Measurements from ENCODE around the gene PER3.

Gene PER3

DNA sequence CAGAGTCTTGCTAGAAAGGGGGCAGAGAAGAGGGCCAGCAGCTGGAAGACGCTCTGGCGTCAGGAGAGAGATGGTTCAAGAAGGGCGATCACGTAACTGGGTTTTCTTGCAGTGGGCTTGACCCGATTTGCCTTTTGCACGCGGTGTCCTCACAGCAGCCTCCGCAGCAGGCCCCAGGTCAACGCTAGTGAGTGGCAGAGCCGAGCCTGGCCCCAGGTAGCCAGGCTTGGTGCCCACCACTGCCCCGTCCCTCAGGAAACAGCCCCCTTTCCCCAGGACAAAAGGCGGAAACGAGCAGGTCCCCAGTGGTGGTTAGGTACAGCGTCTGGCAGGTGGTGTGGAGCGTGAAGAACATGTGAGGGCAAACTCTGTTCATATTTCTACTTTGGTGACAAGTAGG, 77.4 kb downstream of the PER3 start:
- H3K9ac ChIP-seq (ENCODE audit: low read length), result no peak overlapping the region
- H3K9me3 ChIP-seq (ENCODE audit: control insufficient read depth, low read depth, low read length), result no peaks in the 10 kb centered on the region
- no peak overlapping the region for H3K27ac ChIP-seq (ENCODE audit: low read length)
- no peak overlapping the region for H3K4me3 ChIP-seq (ENCODE audit: low read length)
- no peaks in the 10 kb centered on the region for H3K27me3 ChIP-seq (ENCODE audit: control insufficient read depth, insufficient read depth, low read length)
- H3K36me3 ChIP-seq (ENCODE audit: control insufficient read depth, low read depth, low read length), result no peaks in the 10 kb centered on the region
- H3K4me1 ChIP-seq (ENCODE audit: control insufficient read depth, low read depth, low read length), result no peaks in the 10 kb centered on the region

- H3K9ac ChIP-seq (ENCODE audit: low read length), result no peak overlapping the region
- H3K4me3 ChIP-seq (ENCODE audit: low read length), result no peak overlapping the region
- H3K27me3 ChIP-seq (ENCODE audit: control insufficient read depth, insufficient read depth, low read length), result no peaks in the 10 kb centered on the region
- H3K4me1 ChIP-seq (ENCODE audit: control insufficient read depth, low read depth, low read length), result no peaks in the 10 kb centered on the region
- no peak overlapping the region for H3K27ac ChIP-seq (ENCODE audit: low read length)
- no peaks in the 10 kb centered on the region for H3K9me3 ChIP-seq (ENCODE audit: control insufficient read depth, low read depth, low read length)
- H3K36me3 ChIP-seq (ENCODE audit: control insufficient read depth, low read depth, low read length), result no peaks in the 10 kb centered on the region
Observed at GRCh38 chr1:7862211-7863060, 78.3 kb downstream of the PER3 start.

GRCh38 chr1:7863756-7864328, 79.8 kb downstream of the PER3 start:
- H3K27me3 ChIP-seq (ENCODE audit: control insufficient read depth, insufficient read depth, low read length), result no peaks in the 10 kb centered on the region
- H3K36me3 ChIP-seq (ENCODE audit: control insufficient read depth, low read depth, low read length), result no peaks in the 10 kb centered on the region
- no peaks in the 10 kb centered on the region for H3K4me1 ChIP-seq (ENCODE audit: control insufficient read depth, low read depth, low read length)
- no peaks in the 10 kb centered on the region for H3K9me3 ChIP-seq (ENCODE audit: control insufficient read depth, low read depth, low read length)
- no peak overlapping the region for H3K4me3 ChIP-seq (ENCODE audit: low read length)
- H3K9ac ChIP-seq (ENCODE audit: low read length), result no peak overlapping the region
- no peak overlapping the region for H3K27ac ChIP-seq (ENCODE audit: low read length)

GRCh38 chr1:7865978-7866377, 81.9 kb downstream of the PER3 start:
- no peaks in the 10 kb centered on the region for H3K9me3 ChIP-seq (ENCODE audit: control insufficient read depth, low read depth, low read length)
- H3K9ac ChIP-seq (ENCODE audit: low read length), result no peak overlapping the region
- no peak overlapping the region for H3K27ac ChIP-seq (ENCODE audit: low read length)
- H3K4me1 ChIP-seq (ENCODE audit: control insufficient read depth, low read depth, low read length), result no peaks in the 10 kb centered on the region
- H3K36me3 ChIP-seq (ENCODE audit: control insufficient read depth, low read depth, low read length), result no peaks in the 10 kb centered on the region
- no peaks in the 10 kb centered on the region for H3K27me3 ChIP-seq (ENCODE audit: control insufficient read depth, insufficient read depth, low read length)
- H3K4me3 ChIP-seq (ENCODE audit: low read length), result no peak overlapping the region

- H3K36me3 ChIP-seq (ENCODE audit: control insufficient read depth, low read depth, low read length), result no peaks in the 10 kb centered on the region
- H3K27me3 ChIP-seq (ENCODE audit: control insufficient read depth, insufficient read depth, low read length), result no peaks in the 10 kb centered on the region
- no peak overlapping the region for H3K9ac ChIP-seq (ENCODE audit: low read length)
- H3K27ac ChIP-seq (ENCODE audit: low read length), result no peak overlapping the region
- H3K4me1 ChIP-seq (ENCODE audit: control insufficient read depth, low read depth, low read length), result no peaks in the 10 kb centered on the region
- H3K9me3 ChIP-seq (ENCODE audit: control insufficient read depth, low read depth, low read length), result no peaks in the 10 kb centered on the region
- no peak overlapping the region for H3K4me3 ChIP-seq (ENCODE audit: low read length)
Observed at GRCh38 chr1:7868070-7868780, 84.1 kb downstream of the PER3 start.

DNA sequence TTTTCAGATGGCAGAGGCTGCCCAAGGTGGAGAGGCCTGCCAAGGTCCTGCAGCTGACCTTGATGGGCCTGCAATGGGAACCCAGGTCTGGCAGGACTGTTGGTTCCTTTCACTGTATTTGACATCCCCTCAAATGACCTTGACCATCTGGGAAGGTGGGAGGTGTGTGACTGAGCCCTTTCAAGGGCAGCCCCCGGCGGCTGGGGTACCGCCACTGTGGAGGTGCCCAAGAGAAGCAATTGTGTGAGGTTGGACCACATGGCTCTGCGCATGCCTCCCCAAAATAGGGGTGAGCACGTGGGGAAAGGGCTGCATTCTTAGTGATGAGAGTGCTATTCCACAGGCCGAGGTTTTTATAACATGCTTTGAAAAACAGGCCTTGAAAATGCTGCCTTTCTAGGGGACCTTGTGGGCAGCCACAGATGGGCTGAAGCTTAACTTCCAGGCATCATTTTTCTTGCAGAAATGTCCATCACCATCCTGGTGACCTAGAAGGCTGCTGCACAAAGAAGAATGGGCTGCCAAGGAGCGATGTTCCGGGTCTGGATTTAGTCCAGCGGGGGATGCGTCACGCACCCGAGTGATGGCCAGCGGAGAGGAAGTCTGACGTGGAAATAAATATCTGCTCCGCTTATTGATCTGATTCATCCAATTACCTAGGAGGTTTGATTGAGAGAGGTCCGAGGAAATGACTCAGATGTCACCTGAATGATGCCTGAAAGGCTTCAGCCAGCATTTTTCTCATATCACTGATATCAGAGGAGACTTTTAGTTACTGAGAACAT, 85.2 kb downstream of the PER3 start:
- no peaks in the 10 kb centered on the region for H3K36me3 ChIP-seq (ENCODE audit: control insufficient read depth, low read depth, low read length)
- H3K4me3 ChIP-seq (ENCODE audit: low read length), result no peak overlapping the region
- H3K9ac ChIP-seq (ENCODE audit: low read length), result no peak overlapping the region
- no peaks in the 10 kb centered on the region for H3K4me1 ChIP-seq (ENCODE audit: control insufficient read depth, low read depth, low read length)
- H3K27ac ChIP-seq (ENCODE audit: low read length), result no peak overlapping the region
- no peaks in the 10 kb centered on the region for H3K9me3 ChIP-seq (ENCODE audit: control insufficient read depth, low read depth, low read length)
- no peaks in the 10 kb centered on the region for H3K27me3 ChIP-seq (ENCODE audit: control insufficient read depth, insufficient read depth, low read length)

DNA sequence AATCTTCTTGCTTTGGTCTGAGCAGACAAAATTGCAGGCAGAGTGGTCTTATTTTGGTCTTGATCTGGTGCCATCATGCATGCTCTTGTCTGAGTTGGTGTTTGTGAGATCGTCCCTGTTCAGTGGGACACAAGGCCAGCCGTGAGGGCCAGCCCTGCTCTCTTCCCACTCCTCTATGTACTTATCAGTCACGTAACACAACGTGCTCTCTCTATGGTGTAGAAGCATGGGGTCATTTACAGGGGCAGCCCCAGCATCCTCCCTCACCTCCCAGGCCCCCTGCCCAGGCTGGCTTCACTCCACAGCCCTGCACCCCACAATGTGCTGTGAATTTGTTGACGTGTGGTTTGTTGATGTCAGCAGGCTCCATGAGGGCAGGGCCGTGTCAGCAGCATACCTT, 87.0 kb downstream of the PER3 start:
- Histone ChIP-seq H3K27ac (ENCODE audit: low read length) (no peak overlapping the region), H3K9me3 (ENCODE audit: control insufficient read depth, low read depth, low read length) (no peaks in the 10 kb centered on the region), H3K27me3 (ENCODE audit: control insufficient read depth, insufficient read depth, low read length) (no peaks in the 10 kb centered on the region), H3K9ac (ENCODE audit: low read length) (no peak overlapping the region), H3K4me3 (ENCODE audit: low read length) (no peak overlapping the region), H3K4me1 (ENCODE audit: control insufficient read depth, low read depth, low read length) (no peaks in the 10 kb centered on the region), H3K36me3 (ENCODE audit: control insufficient read depth, low read depth, low read length) (no peaks in the 10 kb centered on the region)

- Histone ChIP-seq H3K27me3 (ENCODE audit: control insufficient read depth, insufficient read depth, low read length) (no peaks in the 10 kb centered on the region), H3K27ac (ENCODE audit: low read length) (no peak overlapping the region), H3K4me3 (ENCODE audit: low read length) (no peak overlapping the region)
Observed at GRCh38 chr1:7873801-7874795, 90.0 kb downstream of the PER3 start.

DNA sequence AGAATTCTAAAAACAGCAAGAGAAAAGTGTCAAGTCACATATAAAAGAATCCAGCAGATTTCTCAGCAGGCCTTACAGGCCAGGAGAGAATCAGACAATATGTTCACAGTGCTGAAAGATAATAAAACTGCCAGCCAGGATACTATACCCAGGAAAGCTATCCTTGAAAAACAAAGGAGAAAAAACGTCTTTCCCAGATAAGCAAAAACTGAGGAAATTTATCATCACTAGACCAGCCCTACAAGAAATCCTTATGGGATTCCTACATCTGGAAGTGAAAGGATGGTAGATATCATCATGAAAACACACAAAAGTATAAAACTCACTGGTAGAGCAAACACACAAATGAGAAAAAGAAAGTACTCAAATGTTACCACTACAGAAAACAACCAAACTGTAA, 93.9 kb downstream of the PER3 start:
- Histone ChIP-seq H3K4me1 (ENCODE audit: control insufficient read depth, low read depth, low read length) (no peaks in the 10 kb centered on the region), H3K27me3 (ENCODE audit: control insufficient read depth, insufficient read depth, low read length) (no peaks in the 10 kb centered on the region), H3K9me3 (ENCODE audit: control insufficient read depth, low read depth, low read length) (peaks cover 2% of the 10 kb centered on the region), H3K9ac (ENCODE audit: low read length) (no peak overlapping the region), H3K4me3 (ENCODE audit: low read length) (no peak overlapping the region), H3K27ac (ENCODE audit: low read length) (no peak overlapping the region), H3K36me3 (ENCODE audit: control insufficient read depth, low read depth, low read length) (no peaks in the 10 kb centered on the region)

More at GRCh38 chr1:7873801-7874795, 90.0 kb downstream of the PER3 start:
- Histone ChIP-seq H3K9ac (ENCODE audit: low read length) (no peak overlapping the region), H3K9me3 (ENCODE audit: control insufficient read depth, low read depth, low read length) (peaks cover 2% of the 10 kb centered on the region), H3K4me1 (ENCODE audit: control insufficient read depth, low read depth, low read length) (no peaks in the 10 kb centered on the region), H3K36me3 (ENCODE audit: control insufficient read depth, low read depth, low read length) (no peaks in the 10 kb centered on the region)

DNA sequence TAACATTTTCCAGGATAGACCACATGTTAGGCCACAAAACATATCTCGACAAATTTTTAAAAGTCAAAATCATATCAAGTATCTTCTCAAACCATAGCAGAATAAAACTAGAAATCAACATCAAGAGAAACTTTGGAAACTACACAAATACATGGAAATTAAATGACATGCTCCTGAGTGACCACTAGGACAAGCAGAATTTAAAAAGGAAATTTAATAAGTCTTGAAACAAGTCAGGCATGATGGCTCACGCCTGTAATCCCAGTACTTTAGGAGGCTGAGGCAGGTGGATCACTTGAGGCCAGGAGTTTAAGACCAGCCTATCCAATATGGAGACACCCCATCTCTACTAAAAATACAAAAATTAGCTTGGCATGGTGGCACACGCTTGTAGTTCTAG, 95.1 kb downstream of the PER3 start:
- Histone ChIP-seq H3K27ac (ENCODE audit: low read length) (no peak overlapping the region), H3K4me3 (ENCODE audit: low read length) (no peak overlapping the region), H3K4me1 (ENCODE audit: control insufficient read depth, low read depth, low read length) (no peaks in the 10 kb centered on the region), H3K27me3 (ENCODE audit: control insufficient read depth, insufficient read depth, low read length) (no peaks in the 10 kb centered on the region), H3K9ac (ENCODE audit: low read length) (no peak overlapping the region), H3K36me3 (ENCODE audit: control insufficient read depth, low read depth, low read length) (no peaks in the 10 kb centered on the region), H3K9me3 (ENCODE audit: control insufficient read depth, low read depth, low read length) (peaks cover 2% of the 10 kb centered on the region)

Data from iPS-18a (cell line).